IPS-11a (cell line): ENCODE results near the gene SHQ1.
"Not testable (repeated sequence)": the region's sequence is repeated elsewhere in the genome, so short reads cannot be mapped to it uniquely, and the experiment has no call there.

Experiments
- H3K4me3 ChIP-seq: one replicate; pipeline ENCODE4 v1.5.1; 2013; ENCODE audit warnings: low read depth, low read length, control low read depth

The SHQ1 gene

GRCh38 chr3:72754582-72754981 is 93.7 kb downstream of the SHQ1 start:
- no peak overlapping the region for H3K4me3 ChIP-seq

- H3K4me3 ChIP-seq: no peak overlapping the region
Measured at GRCh38 chr3:72753495-72753894, 94.8 kb downstream of the SHQ1 start.

GRCh38 chr3:72750405-72750965 is 97.8 kb downstream of the SHQ1 start:
- H3K4me3 ChIP-seq: no peak overlapping the region

GRCh38 chr3:72748659-72749058 is 99.6 kb downstream of the SHQ1 start:
- no peak overlapping the region for H3K4me3 ChIP-seq

GRCh38 chr3:72746430-72747411 is 101.5 kb downstream of the SHQ1 start:
- H3K4me3 ChIP-seq: no peak overlapping the region

- no peak overlapping the region for H3K4me3 ChIP-seq
Measured at GRCh38 chr3:72745146-72745999, 102.9 kb downstream of the SHQ1 start.

GRCh38 chr3:72744330-72744729 is 103.9 kb downstream of the SHQ1 start:
- no peak overlapping the region for H3K4me3 ChIP-seq

GRCh38 chr3:72739531-72740466 is 108.4 kb downstream of the SHQ1 start:
- H3K4me3 ChIP-seq: no peak overlapping the region

GRCh38 chr3:72738752-72739530 is 109.3 kb downstream of the SHQ1 start:
- H3K4me3 ChIP-seq: peak overlapping the region; percentile 33

GRCh38 chr3:72735072-72735471 is 113.2 kb downstream of the SHQ1 start:
- H3K4me3 ChIP-seq: not testable (repeated sequence)

- no peak overlapping the region for H3K4me3 ChIP-seq
Measured at GRCh38 chr3:72733676-72734075, 114.6 kb downstream of the SHQ1 start.

- not testable (repeated sequence) for H3K4me3 ChIP-seq
Measured at GRCh38 chr3:72732666-72733345, 115.4 kb downstream of the SHQ1 start.

- no peak overlapping the region for H3K4me3 ChIP-seq
Measured at GRCh38 chr3:72728958-72729467, 119.2 kb downstream of the SHQ1 start.

GRCh38 chr3:72728329-72728889 is 119.8 kb downstream of the SHQ1 start:
- H3K4me3 ChIP-seq: no peak overlapping the region

GRCh38 chr3:72727726-72728125 is 120.5 kb downstream of the SHQ1 start:
- H3K4me3 ChIP-seq: no peak overlapping the region

GRCh38 chr3:72727172-72727571 is 121.1 kb downstream of the SHQ1 start:
- H3K4me3 ChIP-seq: no peak overlapping the region

- no peak overlapping the region for H3K4me3 ChIP-seq
Measured at GRCh38 chr3:72725229-72725628, 123.0 kb downstream of the SHQ1 start.

- H3K4me3 ChIP-seq: no peak overlapping the region
Measured at GRCh38 chr3:72724070-72724469, 124.2 kb downstream of the SHQ1 start.
